ENCODE results near the gene ZFP36L2.

Gene ZFP36L2

DNA sequence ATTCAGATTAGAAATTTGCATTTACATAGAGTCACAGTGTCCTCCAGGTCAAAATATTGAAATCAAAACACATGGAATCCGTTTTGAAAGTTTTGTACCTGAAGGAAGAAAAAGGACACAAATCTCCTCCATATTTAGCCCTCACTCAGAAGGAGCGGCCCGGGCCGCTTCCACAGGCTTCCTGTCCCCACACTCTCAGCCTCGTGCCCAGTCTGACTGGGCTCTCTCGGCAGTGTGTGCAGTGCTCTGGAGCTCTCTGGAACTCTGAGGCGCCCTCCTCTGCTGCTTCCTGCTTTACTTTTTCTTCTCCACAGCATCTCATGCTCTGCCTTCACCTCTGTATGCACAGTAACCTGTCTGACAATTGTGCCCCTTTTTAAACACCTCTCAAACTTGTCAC is 22.2 kb upstream of the ZFP36L2 start:
- no peak for DNase-seq (ENCODE audit: low read depth)

DNA sequence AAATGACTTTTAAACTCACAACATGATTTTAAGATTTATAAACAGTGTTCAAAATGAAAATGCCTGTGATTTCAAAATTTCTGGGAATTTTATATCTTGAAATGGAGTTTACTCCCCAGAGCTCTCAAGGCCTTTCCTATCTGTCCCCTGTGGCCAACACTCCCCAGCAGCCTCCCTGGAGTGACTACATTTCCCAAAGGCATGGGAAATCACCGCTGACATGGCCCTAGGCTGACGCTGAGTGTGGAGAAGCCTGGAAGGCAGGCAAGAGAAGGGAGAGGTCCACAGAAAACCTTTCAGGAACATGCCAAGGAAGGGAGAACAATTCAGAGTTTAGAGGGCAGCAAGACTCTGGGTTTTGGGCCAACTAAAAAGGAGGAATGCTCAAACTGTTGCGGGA is 20.2 kb upstream of the ZFP36L2 start:
- no peak for DNase-seq (ENCODE audit: low read depth)

GRCh38 chr2:43241558-43241957 is 15.2 kb upstream of the ZFP36L2 start:
- DNase-seq (ENCODE audit: low read depth): no peak

DNA sequence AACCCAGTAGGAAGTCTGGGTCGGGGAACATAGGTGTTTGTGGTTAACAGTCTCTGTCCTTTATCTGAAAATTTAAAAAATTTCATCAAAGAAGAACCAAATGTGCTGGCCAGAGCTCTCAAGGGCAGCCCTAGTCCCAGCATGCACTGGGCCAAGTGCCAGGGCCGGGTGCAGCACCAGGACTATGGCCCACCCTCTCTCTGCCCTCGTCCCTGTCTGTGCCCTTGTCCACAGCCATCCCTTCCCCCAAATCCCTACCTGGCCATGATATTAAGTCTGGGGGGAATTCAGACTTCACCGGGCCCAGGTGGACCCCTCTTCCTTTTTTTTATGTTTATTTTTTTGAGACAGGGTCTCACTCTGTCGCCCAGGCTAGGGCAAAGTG is 14.4 kb upstream of the ZFP36L2 start:
- no peak for DNase-seq (ENCODE audit: low read depth)

DNA sequence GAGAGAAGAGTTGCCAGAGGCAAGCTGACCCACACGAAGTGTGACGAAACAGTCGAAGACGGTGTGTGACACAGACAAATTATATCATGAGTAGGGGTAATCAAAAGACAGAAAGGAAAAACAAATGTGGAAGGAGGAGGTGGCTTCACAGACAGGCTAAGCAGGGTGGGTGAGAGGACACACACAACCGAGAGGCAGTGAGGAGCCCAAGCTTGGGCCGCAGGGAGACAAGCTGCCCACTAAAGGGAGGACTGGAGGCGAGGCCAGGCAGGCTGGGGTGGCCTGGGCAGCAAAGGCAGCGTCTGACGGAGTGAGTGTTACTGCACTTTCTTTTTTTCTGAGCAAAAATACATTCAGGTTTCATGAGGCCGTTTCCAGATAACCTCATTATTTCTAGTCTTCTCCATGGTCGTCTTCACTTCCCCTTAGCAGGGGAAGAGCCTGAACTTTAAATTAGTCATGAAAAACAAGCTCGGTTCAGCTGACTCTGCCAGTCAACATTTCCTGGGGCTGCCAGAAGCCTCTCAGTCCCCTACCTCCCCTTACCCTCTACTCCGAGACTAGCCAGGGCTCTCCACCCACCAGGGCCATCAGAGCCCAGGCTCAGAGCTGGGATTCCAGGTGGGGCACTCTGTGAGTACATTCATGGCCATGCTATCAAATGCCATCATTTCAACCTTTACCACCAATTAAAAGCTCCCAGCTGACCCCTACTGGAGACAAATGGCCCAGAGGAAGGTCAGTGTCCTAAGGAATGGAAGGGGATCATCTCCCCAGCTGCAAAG is 13.8 kb upstream of the ZFP36L2 start:
- DNase-seq (ENCODE audit: low read depth): no peak

- DNase-seq (ENCODE audit: low read depth): no peak
Measured at GRCh38 chr2:43238813-43239212, 12.4 kb upstream of the ZFP36L2 start.

DNA sequence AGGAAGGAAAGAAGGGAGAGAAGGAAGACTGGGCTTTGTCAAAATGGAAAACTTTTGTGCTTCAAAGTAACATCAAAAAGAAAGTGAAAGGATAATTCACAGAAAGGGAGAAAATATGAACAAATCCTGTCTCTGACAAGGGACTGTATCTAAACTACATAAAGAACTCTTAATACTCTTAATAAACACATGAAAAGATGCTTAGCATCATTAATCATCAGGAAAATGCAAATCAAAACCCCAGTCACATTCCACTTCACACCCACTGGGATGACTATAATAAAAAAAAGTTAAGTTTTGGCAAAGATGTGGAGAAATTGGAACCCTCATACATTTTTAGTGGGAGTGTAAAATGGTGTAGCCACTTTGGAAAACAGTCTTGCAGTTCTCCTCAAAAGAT is 11.8 kb upstream of the ZFP36L2 start:
- DNase-seq (ENCODE audit: low read depth): no peak

DNA sequence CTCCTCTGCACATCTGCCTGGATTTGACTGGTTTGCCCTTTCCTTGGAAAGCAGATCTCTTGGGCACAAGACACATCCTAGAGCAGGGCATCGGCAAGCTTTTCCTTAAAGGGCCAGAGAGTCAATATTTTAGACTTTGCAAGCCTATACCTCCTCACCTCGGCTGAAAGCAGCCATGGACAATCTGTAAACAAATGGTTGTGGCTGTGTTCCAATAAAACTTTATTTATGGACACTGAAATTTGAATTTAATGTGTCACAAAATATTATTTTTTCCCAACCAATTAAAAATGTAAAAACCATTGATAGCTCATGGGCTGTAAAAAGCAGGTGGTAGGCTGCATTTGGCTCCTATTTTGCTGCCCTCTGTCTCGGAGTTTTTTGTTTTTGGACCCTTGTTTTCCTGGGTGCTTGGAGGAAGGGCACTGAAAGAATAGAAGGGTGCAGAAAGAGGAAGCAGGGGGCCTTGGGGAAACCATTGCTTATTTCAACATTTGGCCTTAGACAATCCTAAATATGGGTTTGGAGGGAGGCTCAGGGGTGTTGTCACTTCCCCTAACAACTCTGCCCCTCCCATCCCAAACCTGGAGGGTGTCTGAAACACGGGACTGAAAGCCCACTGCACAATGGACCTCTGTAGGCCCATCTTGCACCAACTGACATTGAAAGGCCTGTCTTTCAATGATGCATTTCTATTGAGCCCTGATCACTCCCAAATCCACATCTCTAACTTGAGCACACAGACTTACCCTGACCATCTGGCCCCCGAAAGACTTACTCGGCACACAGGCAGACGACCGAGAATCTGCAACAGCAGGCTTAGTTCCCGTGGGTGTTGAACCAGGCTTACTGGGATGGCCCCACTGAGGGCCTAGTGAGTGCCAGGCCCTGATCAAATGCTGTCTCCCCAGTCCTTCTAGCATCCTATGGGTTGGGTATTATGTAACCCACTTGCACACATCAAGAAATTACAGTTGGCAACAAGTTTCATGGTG is 7.1 kb upstream of the ZFP36L2 start:
- no peak for DNase-seq (ENCODE audit: low read depth)

DNA sequence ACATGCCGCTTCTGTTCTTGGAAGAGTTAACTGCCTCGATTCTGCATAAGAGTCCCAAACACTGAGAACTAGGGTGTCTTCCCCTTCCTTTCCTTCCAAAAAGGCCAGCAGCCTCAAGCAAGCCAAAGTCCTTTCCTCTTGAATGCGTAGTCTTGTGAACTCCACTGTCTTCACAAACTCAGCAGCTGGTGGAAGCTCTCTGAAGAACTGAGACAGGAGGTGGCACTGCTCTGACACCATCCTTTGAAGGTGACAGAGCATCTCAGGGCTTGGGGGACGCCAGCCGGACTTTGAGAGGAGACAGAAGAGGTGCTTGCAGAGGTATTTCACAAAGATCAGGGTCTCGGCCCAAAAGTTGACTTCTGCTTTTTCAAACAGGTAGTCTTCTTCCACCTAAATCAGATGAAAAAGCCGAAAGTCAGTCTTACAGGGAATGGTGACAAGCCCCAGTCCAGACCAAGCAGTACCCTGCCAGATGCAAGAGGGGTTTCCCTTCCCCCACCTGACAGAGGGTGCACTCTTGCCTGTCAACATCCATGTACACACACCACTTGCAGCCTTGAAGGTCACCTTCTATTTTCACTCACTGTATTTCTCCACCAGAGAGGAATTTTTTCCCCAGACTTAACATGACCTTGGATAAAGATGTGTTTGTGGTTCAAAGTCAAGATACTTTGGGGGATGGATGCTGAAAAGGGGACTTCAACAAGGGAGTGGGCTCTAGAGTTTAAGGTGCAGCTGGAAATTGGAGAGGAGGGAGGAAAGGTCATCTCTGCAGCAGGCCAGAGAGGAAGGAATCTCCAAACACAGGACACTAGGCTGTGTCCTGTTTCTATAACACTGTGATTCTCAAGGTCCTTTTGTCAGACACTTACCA is 4.8 kb upstream of the ZFP36L2 start:
- no peak for DNase-seq (ENCODE audit: low read depth)

GRCh38 chr2:43230351-43230885 is 4.0 kb upstream of the ZFP36L2 start:
- no peak for DNase-seq (ENCODE audit: low read depth)

GRCh38 chr2:43228756-43229659 is 2.6 kb upstream of the ZFP36L2 start:
- no peak for DNase-seq (ENCODE audit: low read depth)

- DNase-seq (ENCODE audit: low read depth): no peak
Measured at GRCh38 chr2:43228321-43228751, 1.9 kb upstream of the ZFP36L2 start.

- no peak for DNase-seq (ENCODE audit: low read depth)
Measured at GRCh38 chr2:43227830-43228281, 1.4 kb upstream of the ZFP36L2 start.

- DNase-seq (ENCODE audit: low read depth): peak; percentile 55
Measured at GRCh38 chr2:43226955-43227829, 786 bp upstream of the ZFP36L2 start.

DNA sequence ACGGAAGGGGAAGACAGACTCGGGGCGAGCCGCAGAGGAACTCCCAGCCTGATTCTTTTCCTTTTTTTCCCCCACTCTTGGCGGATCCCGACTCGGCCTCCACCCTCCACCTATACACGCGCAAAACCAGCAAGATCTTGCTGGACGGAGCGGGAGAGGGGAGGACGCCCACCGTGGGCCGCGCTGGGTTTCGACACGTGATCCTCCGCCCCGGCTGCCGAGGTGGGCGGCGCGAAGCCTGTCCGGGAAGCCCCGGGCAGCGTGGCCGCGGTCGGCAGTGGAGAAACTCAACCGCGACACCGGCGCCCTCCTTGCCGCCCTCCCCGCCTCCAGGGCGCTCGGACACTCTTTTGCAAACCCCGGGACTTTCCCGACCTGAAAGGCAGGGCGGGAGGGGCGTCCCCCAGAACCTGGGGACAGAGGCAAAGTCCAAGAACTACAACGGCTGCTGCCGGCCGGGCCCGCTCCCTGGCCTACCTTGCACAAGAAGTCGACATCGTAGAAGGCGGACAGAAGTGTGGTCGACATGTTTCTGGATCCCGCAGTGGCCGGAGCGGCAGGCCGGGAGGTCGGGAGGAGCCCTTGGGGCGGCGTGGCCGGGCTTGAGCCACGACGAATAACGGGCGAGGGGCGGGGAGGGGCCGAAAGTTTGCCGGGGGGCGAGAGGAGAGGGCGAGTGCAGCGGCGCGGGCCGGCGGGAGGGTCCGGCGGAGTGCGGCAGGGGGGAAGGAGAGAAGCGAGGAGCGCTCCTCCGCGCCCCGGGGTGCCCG is 433 bp downstream of the ZFP36L2 start:
- DNase-seq (ENCODE audit: low read depth): peak; percentile 52

GRCh38 chr2:43225093-43225787 is 1.2 kb downstream of the ZFP36L2 start:
- peak; percentile 35 for DNase-seq (ENCODE audit: low read depth)

DNA sequence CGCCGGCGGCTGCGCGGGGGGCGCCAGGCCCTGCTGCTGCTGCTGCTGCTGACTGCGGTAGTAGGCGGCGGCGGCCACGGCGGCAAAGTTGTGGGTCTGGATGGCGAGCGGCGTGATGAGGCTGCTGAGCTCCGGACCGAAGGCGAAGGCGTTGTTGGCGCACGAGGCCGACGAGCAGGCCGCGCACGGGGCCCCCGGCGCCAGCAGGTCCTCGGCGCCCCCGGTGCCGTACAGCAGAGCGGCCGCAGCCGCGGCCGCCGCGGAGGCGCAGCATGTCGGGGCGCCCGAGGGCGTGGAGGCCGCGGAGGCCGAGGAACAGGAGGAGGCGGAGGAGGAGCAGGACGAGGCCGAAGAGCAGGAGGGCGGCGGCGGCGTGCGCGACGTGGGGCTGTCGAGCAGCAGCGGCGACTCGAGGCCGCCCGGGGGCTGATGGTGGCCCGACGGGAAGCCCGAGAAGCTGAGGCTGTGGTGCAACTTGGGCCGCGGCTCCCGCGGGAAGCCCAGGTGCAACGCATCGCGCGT is 1.8 kb downstream of the ZFP36L2 start:
- no peak for DNase-seq (ENCODE audit: low read depth)

- DNase-seq (ENCODE audit: low read depth): peak; percentile 44
Measured at GRCh38 chr2:43224131-43224570, 2.3 kb downstream of the ZFP36L2 start.
